Inflammatory macrophage (primary cell): Measurements from ENCODE around the gene SECTM1.
"Not testable (repeated sequence)": the region's sequence is repeated elsewhere in the genome, so short reads cannot be mapped to it uniquely, and the experiment has no call there.

Source experiments
- DNase-seq, 2 donors: peaks; one replicate each; pipeline ENCODE4 v3.0.0-alpha.2; 2020 to 2022

SECTM1 gene

DNA sequence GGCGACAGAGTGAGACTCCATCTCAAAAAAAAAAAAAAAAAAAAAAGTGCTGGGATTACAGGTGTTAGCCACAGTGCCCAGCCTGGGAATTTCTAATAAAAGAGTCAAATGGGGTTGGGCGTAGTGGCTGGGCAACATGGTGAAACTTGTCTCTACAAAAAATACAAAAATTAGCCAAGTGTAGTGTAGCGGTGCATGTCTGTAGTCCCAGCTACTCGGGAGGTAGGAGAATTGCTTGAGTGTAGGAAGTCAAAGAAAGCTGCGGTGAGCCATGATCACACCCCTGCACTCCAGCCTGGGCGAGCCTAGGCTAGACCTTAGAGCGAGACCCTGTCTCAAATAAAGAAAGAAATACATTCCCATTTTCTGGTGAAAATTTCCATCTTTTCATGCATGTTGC lies 35.6 kb upstream of the SECTM1 start:
- DNase-seq: no peak

DNA sequence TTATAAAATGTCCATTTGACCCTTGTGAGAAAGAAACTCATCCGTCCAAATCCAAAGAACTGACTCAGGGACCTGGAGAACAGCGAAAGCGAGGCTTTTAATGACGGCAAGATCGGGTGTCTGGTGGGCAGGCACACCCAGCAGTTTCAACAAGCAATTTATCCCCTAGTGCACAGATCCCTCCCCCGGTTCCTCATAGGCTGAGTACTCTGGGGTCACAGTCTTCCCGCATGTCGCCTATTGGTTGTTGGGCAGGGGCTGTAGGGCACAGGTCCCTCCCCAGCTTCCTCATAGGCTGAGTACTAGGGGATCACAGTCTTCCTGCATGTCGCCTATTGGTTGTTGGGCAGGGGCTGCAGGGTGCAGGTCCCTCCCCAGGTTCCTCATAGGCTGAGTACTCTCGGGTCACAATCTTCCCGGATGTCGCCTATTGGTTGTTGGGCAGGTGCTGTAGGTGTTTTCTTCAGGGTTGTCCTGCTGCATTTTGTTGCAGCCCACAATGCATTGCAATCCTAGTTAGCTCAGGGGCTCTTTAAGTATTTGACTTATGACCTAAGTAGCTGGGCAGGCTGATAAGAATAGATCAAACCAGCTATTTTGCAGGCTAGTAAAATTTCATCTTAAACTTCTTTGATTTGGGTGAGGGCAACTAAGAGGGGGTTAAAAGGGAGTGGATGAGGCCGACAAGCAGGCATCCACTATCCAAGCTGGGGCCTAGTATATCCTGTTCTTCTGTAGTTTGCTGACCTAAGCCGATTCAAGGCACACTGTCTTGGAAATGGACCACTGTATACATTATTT lies 34.4 kb upstream of the SECTM1 start:
- DNase-seq: no peak

DNA sequence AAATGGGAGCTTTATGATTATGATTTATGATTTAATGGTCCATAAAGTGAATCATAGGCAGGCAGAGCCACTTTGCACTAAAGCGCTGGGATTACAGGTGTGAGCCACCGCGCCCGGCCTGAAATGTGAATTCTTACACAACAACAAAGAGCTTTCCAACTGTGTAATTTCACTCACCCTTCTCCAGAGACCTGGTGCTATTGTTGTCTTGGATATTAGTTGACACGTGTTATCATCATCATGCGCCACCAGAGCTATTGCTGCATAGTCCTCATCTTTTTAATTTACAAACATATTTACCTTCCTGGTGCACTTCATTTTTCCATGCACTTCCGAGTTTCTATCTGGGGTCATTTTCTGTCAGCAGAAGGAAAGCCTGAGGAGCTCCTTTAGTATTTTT lies 33.2 kb upstream of the SECTM1 start:
- DNase-seq: no peak

DNA sequence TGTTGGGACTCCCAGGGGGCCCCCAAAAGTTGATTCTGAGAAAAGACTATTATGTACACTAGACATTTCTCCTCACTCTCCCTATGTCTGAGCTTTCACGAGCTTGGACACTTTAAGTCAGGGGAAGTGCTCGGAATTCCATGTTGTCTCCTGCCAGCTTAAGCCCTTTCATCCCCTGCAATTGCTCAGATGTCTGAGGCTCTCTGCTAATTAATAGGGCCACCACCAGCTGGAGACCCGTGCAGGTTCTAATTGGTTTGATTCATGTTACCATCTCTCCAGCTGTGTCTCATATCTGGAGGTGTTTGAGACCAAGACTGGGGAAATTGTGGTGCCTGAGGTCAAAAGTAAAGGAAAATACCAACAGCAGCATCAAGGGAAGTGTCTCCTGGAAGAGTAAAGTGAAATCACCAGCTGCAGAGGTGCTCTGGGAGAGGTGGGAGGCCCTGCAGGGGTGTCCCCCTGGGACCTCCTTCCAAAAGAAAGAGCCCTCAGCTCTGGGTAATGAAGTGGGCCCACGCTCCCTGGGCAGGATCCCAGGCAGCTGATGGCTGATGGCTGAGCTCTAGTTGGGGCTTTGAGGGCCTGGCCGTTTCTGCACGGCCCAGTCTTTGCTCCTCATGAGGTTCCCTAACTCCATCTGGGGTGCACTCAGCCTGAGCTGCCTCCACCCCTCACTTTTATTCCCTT lies 32.2 kb upstream of the SECTM1 start:
- no peak for DNase-seq

DNA sequence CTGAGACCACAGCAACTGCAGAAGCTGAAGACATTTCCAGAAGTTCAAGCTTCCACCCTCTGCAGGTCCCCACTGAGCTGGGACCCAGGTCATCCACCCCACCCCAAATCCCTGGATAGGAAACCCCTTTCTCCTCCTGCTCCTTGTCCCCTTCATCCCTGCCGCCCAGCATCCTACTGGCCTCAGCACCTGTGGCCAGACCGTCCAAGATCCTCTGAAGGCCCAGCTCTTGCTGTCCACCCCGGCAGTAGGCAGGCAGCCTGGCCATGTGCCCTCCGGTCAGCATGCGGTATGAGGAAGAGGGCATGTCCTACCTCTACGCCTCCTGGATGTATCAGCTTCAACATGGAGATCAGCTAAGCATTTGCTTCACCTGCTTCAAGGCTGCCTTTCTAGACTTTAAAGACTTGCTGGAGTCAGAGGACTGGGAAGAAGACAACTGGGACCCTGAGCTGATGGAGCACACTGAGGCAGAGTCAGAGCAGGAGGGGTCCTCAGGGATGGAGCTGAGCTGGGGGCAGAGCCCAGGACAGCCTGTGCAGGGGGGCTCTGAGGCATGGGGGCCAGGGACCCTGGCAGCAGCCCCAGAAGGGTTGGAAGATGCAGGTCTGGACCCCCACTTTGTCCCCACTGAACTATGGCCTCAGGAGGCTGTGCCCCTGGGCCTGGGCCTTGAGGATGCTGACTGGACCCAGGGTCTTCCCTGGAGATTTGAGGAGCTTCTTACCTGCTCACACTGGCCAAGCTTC lies 28.5 kb upstream of the SECTM1 start:
- no peak for DNase-seq

DNA sequence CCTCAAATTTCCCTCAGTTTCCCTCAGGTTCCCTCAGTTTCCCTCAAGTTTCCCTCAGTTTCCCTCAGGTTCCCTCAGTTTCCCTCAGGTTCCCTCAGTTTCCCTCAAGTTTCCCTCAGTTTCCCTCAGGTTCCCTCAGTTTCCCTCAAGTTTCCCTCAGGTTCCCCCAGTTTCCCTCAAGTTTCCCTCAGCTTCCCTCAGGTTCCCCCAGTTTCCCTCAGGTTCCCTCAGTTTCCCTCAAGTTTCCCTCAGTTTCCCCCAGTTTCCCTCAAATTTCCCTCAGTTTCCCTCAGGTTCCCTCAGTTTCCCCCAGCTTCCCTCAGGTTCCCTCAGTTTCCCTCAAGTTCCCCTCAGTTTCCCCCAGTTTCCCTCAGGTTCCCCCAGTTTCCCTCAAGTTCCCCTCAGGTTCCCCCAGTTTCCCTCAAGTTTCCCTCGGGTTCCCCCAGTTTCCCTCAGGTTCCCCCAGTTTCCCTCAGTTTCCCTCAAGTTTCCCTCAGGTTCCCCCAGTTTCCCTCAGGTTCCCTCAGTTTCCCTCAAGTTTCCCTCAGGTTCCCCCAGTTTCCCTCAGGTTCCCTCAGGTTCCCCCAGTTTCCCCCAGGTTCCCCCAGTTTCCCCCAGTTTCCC lies 26.0 kb upstream of the SECTM1 start:
- DNase-seq: not testable (repeated sequence)

DNA sequence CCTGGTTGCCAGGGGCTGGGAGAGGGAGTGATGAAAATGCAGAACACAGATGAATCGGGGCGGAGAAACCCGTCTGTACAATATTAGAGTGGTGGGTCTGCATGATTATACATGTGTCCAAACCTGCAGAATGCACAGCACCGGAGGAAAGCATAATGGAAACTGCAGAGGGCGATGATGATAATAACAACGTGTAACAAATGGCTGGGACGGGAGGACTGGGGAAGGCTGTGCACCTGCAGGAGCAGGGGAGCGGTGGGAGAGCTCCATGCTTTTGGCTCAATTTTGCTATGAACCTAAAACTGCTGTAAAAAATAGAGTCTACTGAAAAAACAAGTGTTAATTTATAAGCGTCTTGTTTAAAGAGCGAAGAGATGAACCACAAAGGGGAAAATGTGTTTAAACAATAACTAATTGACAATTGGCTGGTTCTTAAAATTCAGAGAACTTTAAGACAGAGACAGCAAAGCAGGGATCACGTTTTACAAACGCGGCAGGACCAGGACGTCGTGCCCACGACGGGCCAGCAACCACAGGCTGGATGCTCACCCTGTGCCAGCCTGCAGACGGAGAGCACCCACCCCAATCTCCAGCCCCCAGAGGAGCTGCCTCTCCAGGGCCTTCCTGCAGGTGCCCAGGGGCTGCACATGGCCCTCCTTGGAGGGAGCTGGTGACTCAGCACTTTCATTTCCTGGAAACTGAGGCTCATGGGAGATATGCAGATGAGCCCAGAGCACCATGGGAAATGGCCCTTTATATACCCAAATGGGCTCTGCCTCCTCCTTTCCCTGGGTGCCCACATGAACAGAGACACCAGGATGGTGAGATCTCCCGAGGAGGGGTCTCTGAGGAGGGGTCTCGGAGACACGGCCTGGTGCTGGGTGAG lies 25.1 kb upstream of the SECTM1 start, which contains the start of gene TEX19:
Gene TEX19 (plus strand): TSS at position 783 of the 886 bp plus-strand sequence. CDS start 2,904 bp downstream, outside the sequence.
- no peak for DNase-seq

DNA sequence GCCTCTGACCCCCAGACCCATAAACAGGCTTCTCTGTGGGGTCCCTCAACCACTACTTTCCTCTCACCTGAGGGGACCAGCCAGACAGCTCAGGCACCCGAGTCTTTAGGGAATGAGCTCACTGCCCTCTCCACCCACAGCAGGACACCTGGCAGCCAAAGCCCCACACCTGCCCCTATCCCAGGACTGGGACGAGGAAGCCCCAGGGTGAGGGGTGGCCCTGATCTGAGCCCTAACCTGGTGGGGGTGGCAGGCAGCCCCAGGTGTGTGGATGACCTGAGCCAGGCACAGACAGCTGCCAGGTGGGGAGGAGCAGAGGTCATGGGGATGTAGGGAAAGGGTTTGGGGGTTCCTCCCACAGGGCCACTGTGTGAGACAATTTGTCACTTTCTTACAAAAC lies 23.8 kb upstream of the SECTM1 start:
- DNase-seq: no peak

DNA sequence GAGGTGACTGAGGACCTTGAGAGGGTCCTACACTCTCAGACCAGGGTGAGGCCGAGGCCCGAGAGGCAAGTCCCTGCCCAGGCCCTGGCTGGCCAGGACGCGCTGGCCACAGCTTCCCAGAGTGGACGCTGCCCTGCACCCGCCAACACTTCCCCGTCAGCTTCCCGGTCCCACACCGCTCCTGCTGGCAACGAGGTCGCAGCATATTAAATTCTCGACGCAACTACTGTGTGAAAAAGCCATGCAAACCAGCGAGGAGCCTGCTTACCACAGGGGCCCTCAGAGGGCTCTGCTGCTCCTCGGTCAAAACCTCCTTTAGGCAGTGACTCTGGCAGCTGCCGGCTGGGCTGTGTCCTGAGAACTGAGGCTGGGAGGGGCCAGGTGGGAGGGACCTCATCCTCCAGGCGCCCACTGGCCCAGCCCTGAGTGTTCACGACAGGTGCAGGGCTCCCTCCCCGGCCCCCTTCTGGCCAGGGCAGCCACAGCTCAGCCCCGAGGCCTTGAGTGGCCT lies 23.3 kb upstream of the SECTM1 start:
- no peak for DNase-seq

DNA sequence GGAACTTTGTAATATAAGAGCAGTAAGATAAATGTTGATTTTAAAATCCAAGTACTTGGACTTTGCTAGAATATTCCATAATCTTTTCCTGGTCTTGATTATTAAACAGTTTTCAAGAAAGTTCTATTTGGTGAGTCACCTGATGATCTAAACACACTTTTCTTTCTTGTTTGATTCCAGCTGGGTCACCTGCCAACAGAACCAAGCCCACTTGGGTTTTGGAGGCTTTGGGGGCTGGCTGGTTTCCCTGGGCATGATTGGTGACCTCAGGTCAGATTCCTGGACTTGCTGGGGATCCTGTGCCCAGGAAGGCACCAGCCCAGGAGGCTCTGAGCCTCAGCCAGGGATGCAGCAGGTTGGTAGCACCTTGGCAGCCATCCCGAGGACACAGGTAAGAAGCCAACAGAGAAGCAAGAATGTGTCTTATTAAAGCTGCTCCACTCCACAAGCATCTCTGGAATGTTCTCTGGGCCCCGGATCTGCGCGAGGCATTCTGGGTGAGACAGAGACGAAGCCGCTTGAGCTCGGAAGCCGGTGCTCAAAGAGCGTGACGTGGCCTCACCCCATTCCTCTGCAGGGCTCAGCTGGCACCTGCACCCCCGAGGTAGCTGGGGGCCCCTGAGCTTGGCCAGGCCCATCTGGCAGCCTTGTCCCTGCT lies 22.3 kb upstream of the SECTM1 start:
- DNase-seq: no peak

DNA sequence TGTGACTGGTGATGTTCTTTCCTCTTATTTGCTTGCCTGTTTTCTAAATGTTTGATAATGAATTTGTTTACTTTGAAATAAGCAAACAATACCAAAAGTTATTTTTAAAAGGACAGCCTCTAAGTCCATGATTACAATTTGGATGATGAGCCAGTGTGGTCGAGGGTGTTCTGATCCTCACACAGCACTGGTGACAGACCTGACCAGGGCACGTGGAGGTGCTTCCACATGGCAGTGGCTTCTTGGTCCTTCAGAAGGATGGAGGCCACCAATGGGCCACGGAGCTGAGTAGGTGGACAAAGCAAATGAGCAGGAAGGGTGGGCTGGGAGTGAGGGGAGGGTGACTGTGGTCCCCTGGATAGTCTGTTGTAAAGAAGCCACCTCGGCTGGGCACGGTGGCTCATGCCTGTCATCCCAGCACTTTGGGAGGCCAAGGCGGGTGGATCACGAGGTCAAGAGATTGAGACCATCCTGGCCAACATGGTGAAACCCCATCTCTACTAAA lies 21.3 kb upstream of the SECTM1 start:
- DNase-seq: no peak

DNA sequence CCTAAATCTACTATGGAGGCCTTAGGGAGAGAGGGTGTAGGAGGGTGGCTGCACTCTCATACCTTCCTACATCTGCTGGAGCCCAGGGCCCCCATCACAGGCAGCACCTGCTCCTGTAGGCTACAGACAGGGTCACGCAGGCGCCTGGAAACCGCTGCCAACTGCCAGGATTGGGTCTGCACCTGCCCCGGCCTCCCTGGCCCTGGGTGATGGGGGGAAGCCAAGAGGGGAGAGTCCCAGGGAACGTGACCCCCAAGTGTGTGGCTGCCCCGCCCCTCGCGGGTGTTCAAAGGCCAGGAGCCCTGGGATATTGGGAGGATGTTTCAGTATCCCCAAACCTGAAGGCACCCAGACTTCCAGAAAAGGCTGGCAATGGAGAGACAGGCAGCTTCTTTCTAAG lies 19.9 kb upstream of the SECTM1 start:
- no peak for DNase-seq

DNA sequence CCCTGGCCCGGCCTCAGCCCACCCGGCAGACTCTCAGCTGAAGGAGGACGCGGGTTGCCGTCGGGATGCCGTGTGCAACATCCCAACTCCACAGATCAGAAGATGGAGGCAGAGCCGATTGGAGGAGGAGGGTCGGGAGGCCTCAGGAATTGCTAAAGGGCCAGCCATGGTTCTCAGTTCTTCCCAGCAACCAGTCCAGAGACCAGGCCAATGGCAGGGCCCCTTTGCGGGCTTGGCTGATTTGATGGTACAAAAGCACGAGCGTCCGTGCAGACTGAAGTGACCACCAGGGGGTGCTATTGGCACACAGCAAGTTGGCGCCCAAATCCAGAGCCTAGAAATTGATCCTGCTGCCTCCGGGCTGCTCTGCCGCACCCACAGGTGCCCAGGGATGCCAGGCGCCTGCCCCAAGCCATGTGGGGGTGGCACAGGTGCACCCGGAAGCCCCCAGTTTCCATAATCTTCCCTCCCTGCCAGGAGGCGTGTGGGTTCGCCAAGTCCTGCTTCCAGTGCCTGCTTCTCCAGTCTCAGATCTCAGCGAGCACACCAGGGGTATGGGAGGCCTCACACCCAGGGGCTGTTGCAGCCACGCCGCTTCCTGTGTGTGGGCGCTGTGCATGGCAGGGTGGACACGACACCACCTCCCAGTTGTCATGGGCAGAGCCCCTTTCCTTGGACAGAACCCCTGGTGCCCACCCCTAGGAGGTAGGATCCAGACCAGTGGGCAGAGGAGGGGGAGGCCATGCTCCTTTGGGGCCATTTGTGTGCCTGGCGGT lies 18.3 kb upstream of the SECTM1 start:
- DNase-seq: peak; percentile 85 to 88

DNA sequence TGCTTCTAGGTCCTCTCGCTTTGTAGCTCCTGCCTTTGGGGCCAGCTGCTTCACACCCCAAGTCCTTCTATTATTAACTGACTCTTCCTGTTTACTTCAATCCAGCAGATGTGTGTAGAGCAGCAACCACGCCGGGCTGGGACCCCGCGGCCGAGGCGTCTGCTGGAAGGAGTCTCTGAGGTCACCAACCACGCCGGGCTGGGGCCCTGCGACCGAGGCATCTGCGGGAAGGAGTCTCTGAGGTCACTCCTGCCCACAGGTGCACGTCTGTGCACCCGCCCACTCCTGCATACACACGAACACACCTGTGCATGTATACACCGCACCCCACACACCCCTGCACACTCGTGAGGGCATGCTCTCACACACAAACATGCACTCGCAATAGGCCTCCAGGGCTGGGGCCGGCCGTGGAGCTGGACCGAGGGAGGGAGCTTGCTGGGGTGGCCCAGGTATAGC lies 17.7 kb upstream of the SECTM1 start:
- DNase-seq: no peak

DNA sequence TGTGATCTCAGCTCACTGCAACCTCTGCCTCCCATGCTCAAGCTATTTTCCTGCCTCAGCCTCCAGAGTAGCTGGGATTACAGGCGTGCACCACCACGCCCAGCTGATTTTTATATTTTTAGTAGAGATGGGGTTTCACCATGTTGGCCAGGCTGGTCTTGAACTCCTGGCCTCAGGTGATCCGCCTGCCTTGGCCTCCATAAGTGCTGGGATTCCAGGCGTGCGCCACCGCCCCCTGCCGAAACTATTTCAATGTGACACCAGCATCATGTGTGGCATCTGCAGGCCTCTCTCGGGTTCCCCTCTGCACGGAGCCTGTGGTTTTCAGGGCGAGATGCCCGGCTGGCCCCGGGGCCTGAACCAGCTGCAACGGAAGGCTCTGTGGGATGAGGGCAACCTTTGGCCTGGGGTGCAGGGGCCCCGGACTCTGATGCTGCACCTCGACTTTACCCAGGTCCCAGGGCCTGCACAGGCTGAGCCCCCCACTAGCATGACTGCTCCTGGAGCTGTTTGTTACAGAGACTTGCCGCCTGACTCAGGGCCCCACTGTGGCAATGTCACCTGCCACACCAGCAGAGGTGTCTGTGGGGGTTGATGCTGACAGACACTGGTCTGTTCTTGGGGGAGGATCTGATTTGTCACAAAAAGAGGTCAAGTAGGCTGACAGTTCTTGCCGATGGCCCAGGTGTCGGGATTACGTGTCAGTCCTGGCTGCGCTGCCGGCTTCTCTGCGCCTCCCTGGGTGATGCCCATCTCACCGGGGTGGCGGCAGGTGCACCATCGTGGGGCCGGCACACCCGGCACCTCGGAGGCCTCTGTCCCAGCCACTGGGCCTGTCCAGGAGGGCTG lies 16.8 kb upstream of the SECTM1 start:
- peak; percentile 33 to 44 for DNase-seq

DNA sequence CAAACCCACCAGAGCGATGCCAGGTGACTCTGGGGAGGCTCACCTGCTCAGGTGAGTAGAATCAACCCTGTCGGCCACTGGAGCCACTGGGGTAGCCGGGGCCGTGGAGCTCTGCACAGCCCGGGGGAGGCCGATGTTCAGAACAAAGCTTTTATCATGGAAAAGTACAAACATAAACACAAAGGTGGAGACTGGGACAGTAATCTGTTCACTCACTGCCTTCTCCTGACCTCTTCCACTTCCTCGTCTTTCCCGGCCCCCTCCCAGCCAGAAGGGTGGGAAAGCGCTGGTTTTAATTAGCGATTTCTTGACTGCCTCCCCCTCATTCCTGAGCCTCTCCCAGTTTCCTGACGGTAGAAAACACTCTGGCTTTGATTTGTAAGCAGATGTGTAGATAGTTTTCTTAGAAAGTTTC lies 15.7 kb upstream of the SECTM1 start:
- DNase-seq: no peak

DNA sequence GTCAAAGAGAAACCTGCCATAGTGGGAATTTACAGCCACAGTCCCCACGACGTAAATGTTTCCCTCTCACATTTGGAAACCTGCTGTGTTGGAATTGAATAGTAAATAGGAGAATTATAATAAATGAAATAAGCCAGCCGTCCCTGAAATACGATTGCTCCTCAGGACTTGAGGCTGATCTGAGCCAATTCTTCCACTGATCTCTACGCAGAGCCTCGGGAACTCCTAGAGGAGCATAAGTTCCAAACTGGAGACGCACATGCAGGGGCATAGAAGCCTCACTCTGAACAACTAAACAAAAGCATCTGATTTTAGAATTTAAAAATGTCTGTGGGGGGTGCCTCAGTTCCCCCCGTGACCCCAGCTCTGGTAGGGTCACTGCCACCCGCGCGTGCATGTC lies 15.3 kb upstream of the SECTM1 start:
- no peak for DNase-seq

DNA sequence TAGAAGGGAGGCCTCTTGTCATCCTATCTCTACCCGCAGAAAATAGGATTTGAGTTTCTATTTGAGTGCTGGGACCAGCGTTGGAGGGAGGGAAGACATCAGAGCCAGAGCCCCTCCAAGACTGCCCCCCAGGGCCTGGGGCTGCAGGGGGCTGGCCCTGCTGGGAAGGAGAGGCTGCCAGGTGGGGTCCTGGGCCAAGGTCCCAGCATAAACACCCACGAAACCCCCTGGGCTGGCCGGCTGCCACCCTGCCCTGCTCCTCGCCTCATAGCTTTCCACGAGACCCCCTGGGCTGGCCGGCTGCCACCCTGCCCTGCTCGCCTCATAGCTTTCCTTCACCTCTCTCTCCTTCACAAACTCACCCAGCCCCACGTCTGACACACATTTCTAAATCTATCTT lies 14.9 kb upstream of the SECTM1 start:
- no peak for DNase-seq

DNA sequence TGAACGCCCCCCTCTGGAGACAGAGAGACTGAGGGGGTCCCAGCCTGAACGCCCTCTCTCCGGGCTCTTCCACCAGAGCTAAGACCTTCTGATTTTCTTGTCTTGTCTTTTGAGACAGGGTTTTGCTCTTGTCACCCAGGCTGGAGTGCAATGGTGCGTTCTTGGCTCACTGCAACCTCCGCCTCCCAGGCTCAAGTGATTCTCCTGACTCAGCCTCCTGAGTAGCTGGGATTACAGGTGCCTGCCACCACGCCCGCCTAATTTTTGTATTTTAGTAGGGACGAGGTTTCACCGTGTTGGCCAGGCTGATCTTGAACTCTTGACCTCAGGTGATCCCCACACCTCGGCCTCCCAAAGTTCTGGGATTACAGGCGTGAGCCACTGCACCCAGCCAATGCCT lies 14.4 kb upstream of the SECTM1 start:
- DNase-seq: not testable (repeated sequence)
